OCI-LY1 (cell line): ENCODE results near the gene SLC1A2.

Experiments
- EZH2 ChIP-seq: fragments of 200-600 bp; sonication (generic), shearing (Covaris generic); IDR thresholded peaks from 2 replicates; pipeline ENCODE4 v1.8.0; 2017; ENCODE audit warnings: borderline replicate concordance, mixed run types, mild to moderate bottlenecking, antibody characterized with exemption, low read length, moderate library complexity, mixed read lengths
- TF ChIP-seq, protein P1 (sequence below): fragments of 200-600 bp; sonication (generic), shearing (Covaris generic); IDR thresholded peaks from 2 replicates; pipeline ENCODE4 v1.5.1; 2017; ENCODE audit warnings: mild to moderate bottlenecking, antibody characterized with exemption, low read length, moderate library complexity, mixed read lengths

DNA sequence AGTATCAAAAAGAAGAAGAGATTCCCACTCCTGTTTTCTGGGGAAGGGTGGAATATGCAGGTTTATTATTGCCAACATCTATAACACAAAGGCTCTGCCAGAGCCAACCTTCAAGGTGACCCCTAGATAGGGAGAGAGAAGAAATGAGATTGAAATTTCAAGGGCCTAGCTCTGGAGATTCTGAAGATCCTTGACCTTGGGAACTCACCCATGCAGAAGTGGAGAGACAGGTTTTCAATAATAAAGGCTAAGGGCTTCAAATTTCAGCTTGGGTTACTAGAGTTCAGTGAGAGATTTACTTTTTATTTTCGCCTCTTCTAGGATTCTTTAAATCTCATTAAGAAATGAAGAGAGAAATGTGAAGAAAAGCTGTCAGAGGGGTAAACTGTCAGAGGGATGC, 182.0 kb downstream of the SLC1A2 start:
- TF ChIP-seq, protein P1, sequence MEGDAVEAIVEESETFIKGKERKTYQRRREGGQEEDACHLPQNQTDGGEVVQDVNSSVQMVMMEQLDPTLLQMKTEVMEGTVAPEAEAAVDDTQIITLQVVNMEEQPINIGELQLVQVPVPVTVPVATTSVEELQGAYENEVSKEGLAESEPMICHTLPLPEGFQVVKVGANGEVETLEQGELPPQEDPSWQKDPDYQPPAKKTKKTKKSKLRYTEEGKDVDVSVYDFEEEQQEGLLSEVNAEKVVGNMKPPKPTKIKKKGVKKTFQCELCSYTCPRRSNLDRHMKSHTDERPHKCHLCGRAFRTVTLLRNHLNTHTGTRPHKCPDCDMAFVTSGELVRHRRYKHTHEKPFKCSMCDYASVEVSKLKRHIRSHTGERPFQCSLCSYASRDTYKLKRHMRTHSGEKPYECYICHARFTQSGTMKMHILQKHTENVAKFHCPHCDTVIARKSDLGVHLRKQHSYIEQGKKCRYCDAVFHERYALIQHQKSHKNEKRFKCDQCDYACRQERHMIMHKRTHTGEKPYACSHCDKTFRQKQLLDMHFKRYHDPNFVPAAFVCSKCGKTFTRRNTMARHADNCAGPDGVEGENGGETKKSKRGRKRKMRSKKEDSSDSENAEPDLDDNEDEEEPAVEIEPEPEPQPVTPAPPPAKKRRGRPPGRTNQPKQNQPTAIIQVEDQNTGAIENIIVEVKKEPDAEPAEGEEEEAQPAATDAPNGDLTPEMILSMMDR, result no peak
- no peak for TF ChIP-seq EZH2
